ENCODE data around the gene DDN.

DDN gene

DNA sequence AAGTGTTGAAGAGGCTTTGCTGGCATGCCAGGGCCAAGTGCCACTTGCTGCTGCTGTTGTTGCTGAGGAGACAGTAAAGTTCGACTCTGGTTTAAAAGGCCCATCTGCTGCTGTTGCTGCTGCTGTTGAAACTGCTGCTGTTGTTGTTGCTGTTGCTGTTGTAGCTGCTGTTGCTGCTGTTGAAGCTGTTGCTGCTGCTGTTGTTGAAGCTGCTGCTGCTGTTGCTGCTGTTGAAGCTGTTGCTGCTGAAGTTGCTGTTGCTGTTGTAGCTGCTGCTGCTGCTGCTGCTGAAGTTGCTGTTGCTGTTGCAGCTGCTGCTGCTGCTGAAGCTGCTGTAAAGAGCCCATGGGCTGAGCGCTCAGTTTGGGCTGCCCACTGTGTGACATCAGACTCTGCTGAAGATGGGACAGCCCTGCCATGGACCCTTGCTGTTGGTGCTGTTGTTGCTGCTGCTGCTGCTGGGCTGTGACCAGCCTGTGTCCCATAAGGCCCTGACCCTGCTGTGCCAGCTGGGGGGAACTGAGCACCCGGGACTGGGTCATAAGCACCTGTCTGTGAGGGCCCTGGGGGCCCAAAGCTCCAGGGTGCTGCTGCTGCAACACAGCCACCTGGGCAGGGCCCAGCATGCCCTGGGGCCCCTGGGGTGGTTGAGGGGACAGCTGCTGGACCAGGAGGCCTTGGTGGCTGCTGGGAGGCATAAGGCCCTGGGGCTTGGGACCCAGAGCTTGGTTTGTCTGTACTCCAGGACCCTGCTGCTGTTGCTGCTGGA lies 33.7 kb upstream of the DDN start:
- Histone ChIP-seq H2BK5ac (ENCODE audit: low read depth, low read length, poor library complexity) (no peak overlapping the region), H3K9me3 (ENCODE audit: insufficient read depth, low read depth, low read length) (no peaks in the 10 kb centered on the region), H2BK120ac (ENCODE audit: insufficient read depth, low read length, poor library complexity) (no peak overlapping the region), H3K27ac (ENCODE audit: low read depth, low read length) (no peak overlapping the region), H4K8ac (ENCODE audit: low read depth, low read length) (no peak overlapping the region), H2BK12ac (ENCODE audit: low read length) (no peak overlapping the region), H3K23ac (ENCODE audit: low read length) (no peak overlapping the region), H3K4me1 (ENCODE audit: control insufficient read depth in 1 of 2, insufficient read depth in 2 of 2, low read length in 2 of 2) (no peaks in the 10 kb centered on the region), H3K4me2 (ENCODE audit: low read length) (no peak overlapping the region), H3K14ac (ENCODE audit: low read length) (no peak overlapping the region), H3K79me2 (ENCODE audit: control insufficient read depth, insufficient read depth, low read length, poor library complexity) (no peaks in the 10 kb centered on the region), H3K79me1 (ENCODE audit: low read length) (no peaks in the 10 kb centered on the region), H3K18ac (ENCODE audit: low read length) (no peak overlapping the region), H3K9ac (ENCODE audit: low read length) (no peak overlapping the region), H4K12ac (ENCODE audit: low read depth, low read length) (no peak overlapping the region), H3K27me3 (ENCODE audit: insufficient read depth, low read length) (no peaks in the 10 kb centered on the region), H2AFZ (ENCODE audit: insufficient read depth, low read length, poor library complexity) (no peak overlapping the region), H2AK5ac (ENCODE audit: low read length) (no peak overlapping the region), H3K4me3 (ENCODE audit: low read depth, low read length) (no peak overlapping the region), H4K91ac (ENCODE audit: low read depth, low read length) (no peak overlapping the region), H3K36me3 (ENCODE audit: control insufficient read depth in 1 of 2, insufficient read depth in 2 of 2, low read length in 2 of 2) (peaks cover 73 to 80% of the 10 kb centered on the region in 2 experiments), H3K4ac (ENCODE audit: low read depth, low read length) (no peak overlapping the region)
- no CpG with 5 or more reads among the region's 3 CpGs for WGBS (ENCODE audit: extremely low coverage, insufficient coverage, insufficient read length)
- no peak for DNase-seq

- H2BK120ac ChIP-seq (ENCODE audit: insufficient read depth, low read length, poor library complexity): no peak overlapping the region
- H3K23ac ChIP-seq (ENCODE audit: low read length): no peak overlapping the region
- H3K79me2 ChIP-seq (ENCODE audit: control insufficient read depth, insufficient read depth, low read length, poor library complexity): no peaks in the 10 kb centered on the region
- H3K36me3 ChIP-seq (ENCODE audit: control insufficient read depth in 1 of 2, insufficient read depth in 2 of 2, low read length in 2 of 2): peaks cover 73 to 80% of the 10 kb centered on the region in 2 experiments
- no peaks in the 10 kb centered on the region for H3K9me3 ChIP-seq (ENCODE audit: insufficient read depth, low read depth, low read length)
- no peak overlapping the region for H4K8ac ChIP-seq (ENCODE audit: low read depth, low read length)
- H3K27me3 ChIP-seq (ENCODE audit: insufficient read depth, low read length): no peaks in the 10 kb centered on the region
- no peak overlapping the region for H3K14ac ChIP-seq (ENCODE audit: low read length)
- no peak overlapping the region for H3K18ac ChIP-seq (ENCODE audit: low read length)
- no peak overlapping the region for H2BK12ac ChIP-seq (ENCODE audit: low read length)
- H2AFZ ChIP-seq (ENCODE audit: insufficient read depth, low read length, poor library complexity): no peak overlapping the region
- no peak overlapping the region for H3K4me2 ChIP-seq (ENCODE audit: low read length)
- no peak overlapping the region for H3K9ac ChIP-seq (ENCODE audit: low read length)
- no peak overlapping the region for H3K4me3 ChIP-seq (ENCODE audit: low read depth, low read length)
- WGBS (ENCODE audit: extremely low coverage, insufficient coverage, insufficient read length): no CpG with 5 or more reads among the region's 4 CpGs
- no peak overlapping the region for H3K4ac ChIP-seq (ENCODE audit: low read depth, low read length)
- H2AK5ac ChIP-seq (ENCODE audit: low read length): no peak overlapping the region
- no peak overlapping the region for H4K91ac ChIP-seq (ENCODE audit: low read depth, low read length)
- no peaks in the 10 kb centered on the region for H3K4me1 ChIP-seq (ENCODE audit: control insufficient read depth in 1 of 2, insufficient read depth in 2 of 2, low read length in 2 of 2)
- DNase-seq: no peak
- H4K12ac ChIP-seq (ENCODE audit: low read depth, low read length): no peak overlapping the region
- H2BK5ac ChIP-seq (ENCODE audit: low read depth, low read length, poor library complexity): no peak overlapping the region
- H3K79me1 ChIP-seq (ENCODE audit: low read length): no peaks in the 10 kb centered on the region
- H3K27ac ChIP-seq (ENCODE audit: low read depth, low read length): no peak overlapping the region
Observed at GRCh38 chr12:49032276-49032675, 33.1 kb upstream of the DDN start.

DNA sequence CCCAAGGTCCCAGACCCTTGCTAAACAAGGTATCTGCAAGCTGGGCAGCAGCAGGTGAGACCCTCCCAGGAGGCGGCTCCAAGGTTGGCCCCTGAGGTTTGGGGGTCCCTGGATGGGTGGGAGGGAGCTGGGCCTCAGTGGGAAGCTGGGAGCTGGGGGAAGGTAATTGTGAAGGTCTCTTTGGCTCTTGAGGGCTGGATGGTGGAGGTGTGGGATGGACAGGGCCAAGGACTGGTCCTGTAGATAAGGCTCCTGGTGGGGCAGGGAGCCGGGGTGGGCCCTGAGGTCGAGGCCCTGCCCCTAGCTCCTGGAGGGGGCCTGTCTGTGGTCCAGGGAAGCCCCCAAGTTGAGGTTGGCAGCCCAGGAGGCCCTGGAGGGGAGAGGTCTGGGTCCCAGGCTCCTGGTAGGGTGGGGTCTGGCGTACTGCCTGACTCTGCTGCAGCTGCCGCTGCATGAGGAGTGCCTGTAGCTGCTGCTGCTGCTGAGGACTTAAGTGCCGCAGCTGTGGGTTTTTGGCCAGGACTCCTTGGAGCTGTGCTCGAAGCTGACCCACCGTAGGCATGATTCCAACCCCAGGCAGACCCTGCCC lies 32.5 kb upstream of the DDN start:
- Histone ChIP-seq H2AK5ac (ENCODE audit: low read length) (no peak overlapping the region), H4K12ac (ENCODE audit: low read depth, low read length) (no peak overlapping the region), H2BK5ac (ENCODE audit: low read depth, low read length, poor library complexity) (no peak overlapping the region), H3K9me3 (ENCODE audit: insufficient read depth, low read depth, low read length) (no peaks in the 10 kb centered on the region), H2BK12ac (ENCODE audit: low read length) (no peak overlapping the region), H3K4ac (ENCODE audit: low read depth, low read length) (no peak overlapping the region), H3K9ac (ENCODE audit: low read length) (no peak overlapping the region), H3K79me2 (ENCODE audit: control insufficient read depth, insufficient read depth, low read length, poor library complexity) (no peaks in the 10 kb centered on the region), H3K27me3 (ENCODE audit: insufficient read depth, low read length) (no peaks in the 10 kb centered on the region), H3K4me3 (ENCODE audit: low read depth, low read length) (no peak overlapping the region), H4K8ac (ENCODE audit: low read depth, low read length) (no peak overlapping the region), H3K18ac (ENCODE audit: low read length) (no peak overlapping the region), H3K14ac (ENCODE audit: low read length) (no peak overlapping the region), H3K23ac (ENCODE audit: low read length) (no peak overlapping the region), H3K36me3 (ENCODE audit: control insufficient read depth in 1 of 2, insufficient read depth in 2 of 2, low read length in 2 of 2) (peaks cover 75 to 80% of the 10 kb centered on the region in 2 experiments), H3K4me1 (ENCODE audit: control insufficient read depth in 1 of 2, insufficient read depth in 2 of 2, low read length in 2 of 2) (no peaks in the 10 kb centered on the region), H3K27ac (ENCODE audit: low read depth, low read length) (no peak overlapping the region), H4K91ac (ENCODE audit: low read depth, low read length) (no peak overlapping the region), H3K79me1 (ENCODE audit: low read length) (no peaks in the 10 kb centered on the region), H2AFZ (ENCODE audit: insufficient read depth, low read length, poor library complexity) (no peak overlapping the region), H2BK120ac (ENCODE audit: insufficient read depth, low read length, poor library complexity) (no peak overlapping the region), H3K4me2 (ENCODE audit: low read length) (no peak overlapping the region)
- WGBS (ENCODE audit: extremely low coverage, insufficient coverage, insufficient read length): no CpG with 5 or more reads among the region's 8 CpGs
- DNase-seq: no peak

DNA sequence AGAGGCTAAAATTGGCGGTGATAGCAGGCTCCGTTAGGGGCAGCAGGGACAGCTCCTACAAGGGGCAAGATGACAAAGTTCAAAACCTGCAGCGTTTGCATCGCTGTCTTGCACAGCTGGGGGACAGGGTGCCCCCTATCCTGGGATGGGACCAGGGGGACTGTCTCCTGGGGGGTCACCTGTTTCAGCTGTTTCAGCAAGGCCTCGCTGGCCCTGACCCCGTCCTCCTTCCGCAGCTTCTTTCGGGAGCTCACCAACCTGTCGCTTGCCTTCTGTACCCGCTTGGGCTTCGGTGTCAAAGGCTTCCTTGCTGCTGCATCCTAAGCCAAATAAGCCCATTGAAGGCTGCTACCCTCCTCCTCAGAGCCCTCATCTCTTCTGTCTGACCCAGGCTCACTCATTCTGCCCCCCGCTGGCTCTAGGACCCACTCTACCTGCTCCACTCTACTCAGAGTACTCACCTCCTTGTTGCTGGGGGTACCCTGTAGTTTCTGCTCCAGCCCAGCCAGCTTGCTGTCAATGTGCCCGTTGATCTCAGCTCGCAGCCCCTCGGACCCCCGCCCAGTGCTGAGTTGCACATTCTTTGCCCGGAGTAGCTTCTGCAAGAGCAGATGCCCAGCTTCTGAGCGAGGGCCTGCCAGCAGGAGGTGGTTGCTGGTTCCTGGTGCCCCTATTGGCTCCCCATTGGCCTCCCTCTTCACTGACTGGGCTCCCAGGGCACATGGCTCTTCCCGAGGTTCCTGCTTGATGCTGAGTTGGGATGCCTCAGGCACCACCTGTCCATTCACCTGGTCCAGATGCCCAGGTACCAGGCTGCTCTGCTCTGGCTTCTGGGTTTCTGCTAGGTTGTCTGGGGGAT lies 31.8 kb upstream of the DDN start:
- Histone ChIP-seq H3K23ac (ENCODE audit: low read length) (no peak overlapping the region), H3K9ac (ENCODE audit: low read length) (no peak overlapping the region), H3K4ac (ENCODE audit: low read depth, low read length) (no peak overlapping the region), H2AK5ac (ENCODE audit: low read length) (no peak overlapping the region), H4K8ac (ENCODE audit: low read depth, low read length) (no peak overlapping the region), H3K14ac (ENCODE audit: low read length) (no peak overlapping the region), H3K79me1 (ENCODE audit: low read length) (no peaks in the 10 kb centered on the region), H3K27ac (ENCODE audit: low read depth, low read length) (no peak overlapping the region), H4K91ac (ENCODE audit: low read depth, low read length) (no peak overlapping the region), H2AFZ (ENCODE audit: insufficient read depth, low read length, poor library complexity) (no peak overlapping the region), H3K4me3 (ENCODE audit: low read depth, low read length) (no peak overlapping the region), H3K36me3 (ENCODE audit: control insufficient read depth in 1 of 2, insufficient read depth in 2 of 2, low read length in 2 of 2) (peaks cover 83 to 88% of the 10 kb centered on the region in 2 experiments), H2BK12ac (ENCODE audit: low read length) (no peak overlapping the region), H3K4me2 (ENCODE audit: low read length) (no peak overlapping the region), H3K9me3 (ENCODE audit: insufficient read depth, low read depth, low read length) (no peaks in the 10 kb centered on the region), H4K12ac (ENCODE audit: low read depth, low read length) (no peak overlapping the region), H3K4me1 (ENCODE audit: control insufficient read depth in 1 of 2, insufficient read depth in 2 of 2, low read length in 2 of 2) (no peaks in the 10 kb centered on the region), H3K18ac (ENCODE audit: low read length) (no peak overlapping the region), H3K27me3 (ENCODE audit: insufficient read depth, low read length) (no peaks in the 10 kb centered on the region), H2BK5ac (ENCODE audit: low read depth, low read length, poor library complexity) (no peak overlapping the region), H2BK120ac (ENCODE audit: insufficient read depth, low read length, poor library complexity) (no peak overlapping the region), H3K79me2 (ENCODE audit: control insufficient read depth, insufficient read depth, low read length, poor library complexity) (no peaks in the 10 kb centered on the region)
- DNase-seq: no peak
- WGBS (ENCODE audit: extremely low coverage, insufficient coverage, insufficient read length): no CpG with 5 or more reads among the region's 19 CpGs

Measured in trophoblast cell (in vitro differentiated cells and primary cell).